ENCODE data around the gene PHYHIPL.

- TF ChIP-seq, protein P1, sequence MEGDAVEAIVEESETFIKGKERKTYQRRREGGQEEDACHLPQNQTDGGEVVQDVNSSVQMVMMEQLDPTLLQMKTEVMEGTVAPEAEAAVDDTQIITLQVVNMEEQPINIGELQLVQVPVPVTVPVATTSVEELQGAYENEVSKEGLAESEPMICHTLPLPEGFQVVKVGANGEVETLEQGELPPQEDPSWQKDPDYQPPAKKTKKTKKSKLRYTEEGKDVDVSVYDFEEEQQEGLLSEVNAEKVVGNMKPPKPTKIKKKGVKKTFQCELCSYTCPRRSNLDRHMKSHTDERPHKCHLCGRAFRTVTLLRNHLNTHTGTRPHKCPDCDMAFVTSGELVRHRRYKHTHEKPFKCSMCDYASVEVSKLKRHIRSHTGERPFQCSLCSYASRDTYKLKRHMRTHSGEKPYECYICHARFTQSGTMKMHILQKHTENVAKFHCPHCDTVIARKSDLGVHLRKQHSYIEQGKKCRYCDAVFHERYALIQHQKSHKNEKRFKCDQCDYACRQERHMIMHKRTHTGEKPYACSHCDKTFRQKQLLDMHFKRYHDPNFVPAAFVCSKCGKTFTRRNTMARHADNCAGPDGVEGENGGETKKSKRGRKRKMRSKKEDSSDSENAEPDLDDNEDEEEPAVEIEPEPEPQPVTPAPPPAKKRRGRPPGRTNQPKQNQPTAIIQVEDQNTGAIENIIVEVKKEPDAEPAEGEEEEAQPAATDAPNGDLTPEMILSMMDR (IDR thresholded peaks at IDR 0.05 in 4 of 5, conservative IDR thresholded peaks at IDR 0.05 in 1 of 5), result no peak
- no peak for TF ChIP-seq POLR2A (IDR thresholded peaks at IDR 0.05)
Measured at GRCh38 chr10:59269651-59270050, 93.2 kb downstream of the PHYHIPL start.

Measured in gastrocnemius medialis (tissue), 4 donors.